Sigmoid colon (tissue), 7 donors: Measurements from ENCODE around the gene NR2C1. TPM values are rescaled to one million over a fixed set of nuclear protein-coding genes. Genes with fewer than 3 reads are reported as not detected.
A peak's percentile ranks its signal among the peaks of the same experiment; 100 is the strongest.

Experiments
- DNase-seq: peaks from one replicate; pipeline ENCODE4 v3.0.0-alpha.2; 2019
- H3K27ac ChIP-seq, 4 donors: fragments of 200-600 bp; sonication (generic); one replicate each; pipeline ENCODE4 v1.5.1; 2016 to 2019; ENCODE audit warnings: mild to moderate bottlenecking in 1 of 4
- H3K27me3 ChIP-seq, 3 donors: fragments of 200-600 bp; sonication (generic); one replicate each; pipeline ENCODE4 v1.5.1; 2019; ENCODE audit warnings: mild to moderate bottlenecking in 1 of 3
- H3K36me3 ChIP-seq, 4 donors: fragments of 200-600 bp; sonication (generic); one replicate each; pipeline ENCODE4 v1.5.1; 2016 to 2019
- H3K4me1 ChIP-seq, 4 donors: fragments of 200-600 bp; sonication (generic); one replicate each; pipeline ENCODE4 v1.5.1; 2017 to 2019
- H3K4me3 ChIP-seq, 4 donors: fragments of 200-600 bp; sonication (generic); one replicate each; pipeline ENCODE4 v1.5.1; 2017 to 2019; ENCODE audit warnings: mild to moderate bottlenecking in 2 of 4, moderate library complexity in 1 of 4
- H3K9me3 ChIP-seq, 4 donors: fragments of 200-600 bp in 3 of 4; sonication (generic) in 3 of 4; one replicate each; pipeline versions ENCODE4 v1.5.1 to v1.6.1; 2013 to 2019
- CTCF ChIP-seq, 4 experiments: fragments of 450-650 bp in 3 of 4; fragments of 200-600 bp in 1 of 4; IDR thresholded peaks; one replicate each; pipeline ENCODE4 v1.5.1; 2016 to 2019; ENCODE audit warnings: antibody characterized with exemption in 4 of 4, mild to moderate bottlenecking in 3 of 4, moderate library complexity in 2 of 4
- EP300 ChIP-seq, 4 donors: sonication (generic); formaldehyde crosslinking; IDR thresholded peaks; one replicate each; pipeline ENCODE4 v1.6.1; 2017; ENCODE audit warnings: antibody characterized with exemption in 4 of 4
- POLR2A ChIP-seq, 2 donors: fragments of 450-650 bp; IDR thresholded peaks; one replicate each; pipeline ENCODE4 v1.6.1; 2016; ENCODE audit warnings: antibody characterized with exemption in 2 of 2, mild to moderate bottlenecking in 2 of 2, moderate library complexity in 2 of 2
- POLR2AphosphoS5 ChIP-seq, 4 donors: sonication (generic); formaldehyde crosslinking; IDR thresholded peaks; one replicate each; pipeline ENCODE4 v1.6.1; 2017; ENCODE audit warnings: antibody characterized with exemption in 4 of 4
- WGBS, 2 donors: extraction: QIAGEN DNeasy Blood & Tissue Kit; methylation state at CpG; one replicate each; pipeline ENCODE4 v1.1.7; 2013; 5-methylcytosine and 5-hydroxymethylcytosine counted together
- intact Hi-C: fragments of 100-400 bp; cut with DNase I; formaldehyde crosslinking; loops from one replicate; pipeline ENCODE4 v1.15.1; 2023
- polyA plus RNA-seq, 3 donors: library from polyadenylated mRNA; stranded (reverse); fragments of 200-250 nt; gene quantifications; one replicate each; pipeline ENCODE4 v1.2.3, GENCODE V29; 2013
- total RNA-seq, 4 donors: library from RNA; depleted of rRNA; stranded (reverse); fragments of >200 nt; gene quantifications; one replicate each; pipeline ENCODE4 v1.1.0, GENCODE V29; 2016
- donor health status: healthy with polysubstance abuse.
- donor health status: Bipolar disorder and iron deficiency.
- donor health status: healthy.

Gene NR2C1
- total and polyA plus RNA-seq, 7 donors = 7.8 to 78.1 (median 28.8) TPM

- intact Hi-C loops = no loop called here
- no peaks in the 10 kb centered on the region for H3K27me3 ChIP-seq
- DNase-seq = no peak
- H3K9me3 ChIP-seq = no peaks in the 10 kb centered on the region
- H3K36me3 ChIP-seq = no peaks in the 10 kb centered on the region
- H3K4me3 ChIP-seq = no peak overlapping the region
- peaks cover 0 to 31% (median 26%) of the 10 kb centered on the region in 4 donors for H3K4me1 ChIP-seq
- WGBS, 2 donors = 62 to 75% methylated on average over 5 of the region's 5 CpGs
- H3K27ac ChIP-seq = peak overlapping the region in 3 of 4 donors; percentile 50 to 95 (median 93)
- TF ChIP-seq EP300 (IDR thresholded peaks at IDR 0.05) (no peak), POLR2AphosphoS5 (IDR thresholded peaks at IDR 0.05) (no peak), POLR2A (IDR thresholded peaks at IDR 0.05) (no peak), CTCF (IDR thresholded peaks at IDR 0.05) (no peak)
Observed at GRCh38 chr12:95074766-95075165, 1.3 kb upstream of the NR2C1 start.

GRCh38 chr12:95073698-95074520, 491 bp upstream of the NR2C1 start:
- intact Hi-C loops = no loop called here
- DNase-seq = no peak
- Histone ChIP-seq H3K4me1 (peaks cover 0 to 31% (median 26%) of the 10 kb centered on the region in 4 donors), H3K36me3 (no peaks in the 10 kb centered on the region), H3K27ac (peak overlapping the region; percentile 85 to 95 (median 92)), H3K9me3 (no peaks in the 10 kb centered on the region), H3K27me3 (no peaks in the 10 kb centered on the region), H3K4me3 (peak overlapping the region; percentile 83 to 99 (median 94))
- 60 to 63% methylated on average over 23 of the region's 23 CpGs for WGBS, 2 donors
- TF ChIP-seq CTCF (IDR thresholded peaks at IDR 0.05) = peak; percentile 54 to 78 (median 66)
- no peak for TF ChIP-seq EP300 (IDR thresholded peaks at IDR 0.05)

GRCh38 chr12:95070378-95070777, 3.0 kb downstream of the NR2C1 start:
- Histone ChIP-seq H3K36me3 (peaks cover 0 to 19% (median 0%) of the 10 kb centered on the region in 4 donors), H3K9me3 (no peaks in the 10 kb centered on the region), H3K27ac (no peak overlapping the region), H3K27me3 (no peaks in the 10 kb centered on the region), H3K4me3 (no peak overlapping the region), H3K4me1 (peaks cover 0 to 31% (median 26%) of the 10 kb centered on the region in 4 donors)
- WGBS, 2 donors = 82 to 89% methylated on average over 1 of the region's 1 CpG
- DNase-seq = no peak
- TF ChIP-seq EP300 (IDR thresholded peaks at IDR 0.05) (no peak), POLR2AphosphoS5 (IDR thresholded peaks at IDR 0.05) (no peak), CTCF (IDR thresholded peaks at IDR 0.05) (no peak), POLR2A (IDR thresholded peaks at IDR 0.05) (no peak)
- intact Hi-C loops = no loop called here

GRCh38 chr12:95066091-95066855, 7.1 kb downstream of the NR2C1 start:
- 90 to 94% methylated on average over 7 of the region's 7 CpGs for WGBS, 2 donors
- DNase-seq = no peak
- Histone ChIP-seq H3K4me3 (no peak overlapping the region), H3K36me3 (peaks cover 5 to 58% (median 12%) of the 10 kb centered on the region in 4 donors), H3K4me1 (peaks cover 0 to 5% (median under 1%) of the 10 kb centered on the region in 4 donors), H3K27me3 (no peaks in the 10 kb centered on the region), H3K27ac (no peak overlapping the region), H3K9me3 (no peaks in the 10 kb centered on the region)
- TF ChIP-seq POLR2AphosphoS5 (IDR thresholded peaks at IDR 0.05) (no peak), POLR2A (IDR thresholded peaks at IDR 0.05) (no peak), EP300 (IDR thresholded peaks at IDR 0.05) (no peak), CTCF (IDR thresholded peaks at IDR 0.05) (no peak)
- intact Hi-C loops = no loop called here
